Measurements from ENCODE around the gene SPESP1. TPM values are rescaled to one million over a fixed set of nuclear protein-coding genes. Genes with fewer than 3 reads are reported as not detected.

Gene SPESP1
- total RNA-seq, 5 donors from 2014 or later (not counting 1 experiment from before 2014, with no cell fraction given): 0.33 to 0.64 TPM; not detected in 3

DNA sequence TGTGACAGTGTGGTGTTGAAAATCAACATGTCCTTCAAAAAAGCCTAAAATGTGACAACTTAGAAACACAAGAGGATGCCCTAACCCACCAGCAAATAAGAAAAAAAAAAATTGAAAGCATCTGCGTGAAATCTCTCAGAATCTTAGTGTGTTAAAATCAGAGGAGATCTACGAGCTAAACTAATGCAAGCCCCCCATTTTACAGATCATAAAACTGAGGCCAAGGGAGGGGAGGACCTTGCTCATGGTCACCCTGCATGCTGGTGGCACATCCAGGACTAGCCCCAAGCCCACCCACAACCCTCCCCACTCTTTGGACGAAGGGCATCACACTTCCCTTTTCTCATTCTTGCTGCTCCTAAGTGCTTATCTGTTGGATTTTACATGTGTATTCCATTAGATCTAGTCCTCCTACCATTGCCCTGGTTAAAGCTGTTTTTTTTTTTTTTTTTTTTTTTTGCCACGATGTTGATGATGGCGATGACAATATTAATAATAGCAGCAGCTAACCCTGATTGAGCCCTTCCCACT, 55.1 kb downstream of the SPESP1 start:
- Histone ChIP-seq H3K4me3 (ENCODE audit: control insufficient read depth in 1 of 2, extremely low read depth in 1 of 2, low read length in 1 of 2) (no peak overlapping the region), H3K27me3 (replicated peaks in 1 of 2; ENCODE audit: control insufficient read depth in 2 of 2, extremely low read depth in 1 of 2, insufficient read depth in 2 of 2, low read length in 1 of 2) (peaks cover 0 to 9% of the 10 kb centered on the region in 2 experiments), H3K4me1 (ENCODE audit: control insufficient read depth in 1 of 2, extremely low read depth in 1 of 2, insufficient read depth in 2 of 2, low read length in 2 of 2) (no peaks in the 10 kb centered on the region), H3K27ac (ENCODE audit: low read length) (no peak overlapping the region), H3K9me3 (no peaks in the 10 kb centered on the region), H3K36me3 (ENCODE audit: control insufficient read depth in 2 of 2, extremely low read depth in 1 of 2, insufficient read depth in 1 of 2, low read length in 1 of 2) (no peaks in the 10 kb centered on the region)
- H3K9me3 Mint-ChIP-seq: no peaks in the 10 kb centered on the region
- H3K27me3 Mint-ChIP-seq: peaks cover 15 to 23% of the 10 kb centered on the region in 2 donors
- H3K4me3 Mint-ChIP-seq: no peak overlapping the region
- no CpG with 5 or more reads among the region's 5 CpGs for WGBS (ENCODE audit: insufficient coverage)
- ChIA-PET POLR2A (interaction anchor here in 1 of 2 donors (0.6 kb wide), 1 partner anchor 116 kb away, joined by 5 read pairs; no protein-coding TSS in a partner anchor), CTCF (no interaction called here)
- no peak for DNase-seq
- no peak for ATAC-seq (replicated peaks in 1 of 4)
- H3K27ac Mint-ChIP-seq: no peak overlapping the region
- H3K36me3 Mint-ChIP-seq: no peaks in the 10 kb centered on the region
- no peaks in the 10 kb centered on the region for H3K4me1 Mint-ChIP-seq

DNA sequence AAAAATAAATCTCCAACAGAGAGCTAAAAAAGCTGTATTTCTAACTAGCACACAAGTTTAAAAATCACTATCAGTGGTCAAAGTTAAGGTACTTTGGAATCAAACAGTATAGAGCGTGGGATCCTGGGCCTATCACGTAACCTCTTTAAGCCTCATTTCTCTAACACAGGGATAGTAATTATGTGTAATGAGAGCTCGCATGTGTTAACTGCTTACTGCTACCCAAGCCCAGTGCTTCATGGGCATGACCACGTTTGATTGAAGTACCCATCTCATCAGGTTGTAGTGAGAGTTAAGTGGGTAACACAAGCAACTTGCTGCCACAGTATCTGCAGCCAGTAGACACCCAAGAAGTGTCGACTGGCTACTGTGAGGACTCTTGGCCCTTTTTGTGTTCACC, 56.0 kb downstream of the SPESP1 start:
- ChIA-PET CTCF (no interaction called here), POLR2A (no interaction called here)
- Histone ChIP-seq H3K36me3 (ENCODE audit: control insufficient read depth in 2 of 2, extremely low read depth in 1 of 2, insufficient read depth in 1 of 2, low read length in 1 of 2) (no peaks in the 10 kb centered on the region), H3K4me1 (ENCODE audit: control insufficient read depth in 1 of 2, extremely low read depth in 1 of 2, insufficient read depth in 2 of 2, low read length in 2 of 2) (no peaks in the 10 kb centered on the region), H3K27me3 (replicated peaks in 1 of 2; ENCODE audit: control insufficient read depth in 2 of 2, extremely low read depth in 1 of 2, insufficient read depth in 2 of 2, low read length in 1 of 2) (peaks cover 0 to 9% of the 10 kb centered on the region in 2 experiments), H3K9me3 (no peaks in the 10 kb centered on the region), H3K4me3 (ENCODE audit: control insufficient read depth in 1 of 2, extremely low read depth in 1 of 2, low read length in 1 of 2) (no peak overlapping the region), H3K27ac (ENCODE audit: low read length) (no peak overlapping the region)
- Mint-ChIP-seq H3K27ac (no peak overlapping the region), H3K27me3 (peaks cover 15 to 17% of the 10 kb centered on the region in 2 donors), H3K4me1 (no peaks in the 10 kb centered on the region), H3K9me3 (no peaks in the 10 kb centered on the region), H3K4me3 (no peak overlapping the region), H3K36me3 (no peaks in the 10 kb centered on the region)
- ATAC-seq (replicated peaks in 1 of 4) (no peak), DNase-seq (no peak)
- WGBS (ENCODE audit: insufficient coverage): no CpG with 5 or more reads among the region's 5 CpGs

DNA sequence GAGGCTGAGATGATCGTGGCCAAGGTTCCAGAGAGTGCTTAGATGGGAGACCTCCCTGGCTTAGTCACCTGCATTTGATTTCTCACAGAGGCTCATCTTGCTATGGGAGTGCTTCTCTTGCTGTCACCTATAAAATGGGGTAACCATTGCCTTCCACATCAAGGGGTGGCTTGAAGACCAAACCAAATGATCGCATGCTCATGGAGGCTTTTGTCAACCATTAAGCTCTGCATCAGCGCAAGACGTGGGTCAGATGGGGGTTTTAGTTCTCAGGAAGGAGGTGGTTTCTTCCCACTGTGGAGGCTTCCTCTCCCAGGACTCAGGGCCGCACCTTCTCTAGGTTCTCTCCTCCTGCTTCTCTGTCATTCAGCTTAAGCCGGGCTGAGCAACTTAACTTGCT, 56.8 kb downstream of the SPESP1 start:
- ATAC-seq (replicated peaks in 1 of 4): no peak

DNA sequence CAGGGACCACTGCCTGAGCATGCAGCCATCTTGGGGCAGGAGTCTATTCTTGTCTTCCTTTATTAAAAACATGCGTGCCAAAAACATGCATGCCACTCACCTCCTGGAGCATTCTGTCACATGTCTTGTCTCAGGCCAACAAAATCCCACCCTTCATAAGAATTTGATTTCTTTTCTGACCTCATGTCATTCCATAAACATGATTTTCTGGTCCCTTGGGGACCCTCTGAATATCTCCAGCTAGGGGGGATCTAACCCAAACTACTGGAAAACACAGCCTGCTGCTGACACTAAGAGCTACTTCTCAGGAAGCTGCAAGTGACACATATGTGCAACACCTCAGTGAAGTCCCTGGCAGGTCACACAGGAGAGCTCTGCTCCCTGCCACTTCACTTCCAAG, 57.4 kb downstream of the SPESP1 start:
- peaks cover 10 to 15% of the 10 kb centered on the region in 2 donors for H3K27me3 Mint-ChIP-seq

More for the DNA sequence above, 56.8 kb downstream of the SPESP1 start:
- DNase-seq: no peak
- Mint-ChIP-seq H3K27ac (no peak overlapping the region), H3K4me3 (no peak overlapping the region), H3K27me3 (peaks cover 10 to 15% of the 10 kb centered on the region in 2 donors), H3K9me3 (no peaks in the 10 kb centered on the region), H3K36me3 (no peaks in the 10 kb centered on the region), H3K4me1 (no peaks in the 10 kb centered on the region)
- no peaks in the 10 kb centered on the region for H3K4me1 ChIP-seq (ENCODE audit: control insufficient read depth in 1 of 2, extremely low read depth in 1 of 2, insufficient read depth in 2 of 2, low read length in 2 of 2)
- H3K27me3 ChIP-seq (replicated peaks in 1 of 2; ENCODE audit: control insufficient read depth in 2 of 2, extremely low read depth in 1 of 2, insufficient read depth in 2 of 2, low read length in 1 of 2): peaks cover 0 to 9% of the 10 kb centered on the region in 2 experiments
- 80% methylated on average over 5 of the region's 6 CpGs for WGBS (ENCODE audit: insufficient coverage)
- CTCF ChIA-PET: no interaction called here
- no peak overlapping the region for H3K27ac ChIP-seq (ENCODE audit: low read length)
- H3K4me3 ChIP-seq (ENCODE audit: control insufficient read depth in 1 of 2, extremely low read depth in 1 of 2, low read length in 1 of 2): no peak overlapping the region
- POLR2A ChIA-PET: no interaction called here
- no peaks in the 10 kb centered on the region for H3K36me3 ChIP-seq (ENCODE audit: control insufficient read depth in 2 of 2, extremely low read depth in 1 of 2, insufficient read depth in 1 of 2, low read length in 1 of 2)
- H3K9me3 ChIP-seq: no peaks in the 10 kb centered on the region

DNA sequence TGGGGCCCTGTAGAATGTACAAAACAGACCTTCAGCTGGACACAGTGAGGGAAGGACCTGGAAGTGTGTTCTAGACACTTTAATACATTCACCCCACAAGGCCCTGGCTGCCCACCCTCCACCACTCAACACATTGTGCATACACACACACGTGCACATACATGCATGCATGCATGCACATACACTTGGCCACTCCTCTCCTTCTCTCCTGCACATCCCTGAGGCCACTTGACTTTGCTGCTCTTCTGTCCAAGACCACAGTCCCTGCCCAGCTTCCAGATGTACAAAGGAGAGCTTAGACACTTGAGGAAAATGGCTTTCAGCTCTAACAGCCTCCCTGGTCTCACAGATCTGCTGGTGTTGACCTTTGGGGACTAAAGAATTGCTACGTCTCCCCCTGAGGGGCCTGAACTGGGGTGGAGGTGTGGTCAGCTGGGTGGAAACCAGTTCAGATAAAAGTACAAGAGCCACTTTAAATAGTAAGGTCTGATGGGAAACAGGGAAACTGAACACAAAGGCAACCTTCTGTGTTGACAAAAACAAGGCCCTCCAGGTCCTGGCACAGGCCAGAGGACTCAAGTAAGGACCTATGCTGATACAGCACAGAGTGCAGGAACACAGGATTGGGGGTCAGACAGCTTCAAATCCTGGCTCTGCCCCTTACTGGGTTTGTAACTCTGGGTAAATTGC, 59.4 kb downstream of the SPESP1 start:
- no peaks in the 10 kb centered on the region for H3K4me1 ChIP-seq (ENCODE audit: control insufficient read depth in 1 of 2, extremely low read depth in 1 of 2, insufficient read depth in 2 of 2, low read length in 2 of 2)
- peaks cover 0 to 7% of the 10 kb centered on the region in 2 experiments for H3K27me3 ChIP-seq (replicated peaks in 1 of 2; ENCODE audit: control insufficient read depth in 2 of 2, extremely low read depth in 1 of 2, insufficient read depth in 2 of 2, low read length in 1 of 2)
- no peak overlapping the region for H3K27ac ChIP-seq (ENCODE audit: low read length)
- H3K9me3 ChIP-seq: no peaks in the 10 kb centered on the region
- DNase-seq (no peak), ATAC-seq (replicated peaks in 1 of 4) (no peak)
- Mint-ChIP-seq H3K27me3 (peaks cover 7 to 10% of the 10 kb centered on the region in 2 donors), H3K4me3 (no peak overlapping the region), H3K4me1 (no peaks in the 10 kb centered on the region), H3K27ac (no peak overlapping the region), H3K36me3 (no peaks in the 10 kb centered on the region), H3K9me3 (no peaks in the 10 kb centered on the region)
- H3K4me3 ChIP-seq (ENCODE audit: control insufficient read depth in 1 of 2, extremely low read depth in 1 of 2, low read length in 1 of 2): no peak overlapping the region
- ChIA-PET POLR2A (no interaction called here), CTCF (no interaction called here)
- no peaks in the 10 kb centered on the region for H3K36me3 ChIP-seq (ENCODE audit: control insufficient read depth in 2 of 2, extremely low read depth in 1 of 2, insufficient read depth in 1 of 2, low read length in 1 of 2)
- WGBS (ENCODE audit: insufficient coverage): 42% methylated on average over 1 of the region's 2 CpGs

More for the DNA sequence above, 57.4 kb downstream of the SPESP1 start:
- POLR2A ChIA-PET: no interaction called here
- no peak for ATAC-seq (replicated peaks in 1 of 4)
- H3K4me1 Mint-ChIP-seq: no peaks in the 10 kb centered on the region
- DNase-seq: no peak
- Histone ChIP-seq H3K27ac (ENCODE audit: low read length) (no peak overlapping the region), H3K27me3 (replicated peaks in 1 of 2; ENCODE audit: control insufficient read depth in 2 of 2, extremely low read depth in 1 of 2, insufficient read depth in 2 of 2, low read length in 1 of 2) (peaks cover 0 to 9% of the 10 kb centered on the region in 2 experiments), H3K4me3 (ENCODE audit: control insufficient read depth in 1 of 2, extremely low read depth in 1 of 2, low read length in 1 of 2) (no peak overlapping the region), H3K9me3 (no peaks in the 10 kb centered on the region), H3K4me1 (ENCODE audit: control insufficient read depth in 1 of 2, extremely low read depth in 1 of 2, insufficient read depth in 2 of 2, low read length in 2 of 2) (no peaks in the 10 kb centered on the region), H3K36me3 (ENCODE audit: control insufficient read depth in 2 of 2, extremely low read depth in 1 of 2, insufficient read depth in 1 of 2, low read length in 1 of 2) (no peaks in the 10 kb centered on the region)
- H3K4me3 Mint-ChIP-seq: no peak overlapping the region
- WGBS (ENCODE audit: insufficient coverage): 100% methylated on average over 1 of the region's 1 CpG
- H3K36me3 Mint-ChIP-seq: no peaks in the 10 kb centered on the region
- H3K27ac Mint-ChIP-seq: no peak overlapping the region
- CTCF ChIA-PET: no interaction called here
- no peaks in the 10 kb centered on the region for H3K9me3 Mint-ChIP-seq

DNA sequence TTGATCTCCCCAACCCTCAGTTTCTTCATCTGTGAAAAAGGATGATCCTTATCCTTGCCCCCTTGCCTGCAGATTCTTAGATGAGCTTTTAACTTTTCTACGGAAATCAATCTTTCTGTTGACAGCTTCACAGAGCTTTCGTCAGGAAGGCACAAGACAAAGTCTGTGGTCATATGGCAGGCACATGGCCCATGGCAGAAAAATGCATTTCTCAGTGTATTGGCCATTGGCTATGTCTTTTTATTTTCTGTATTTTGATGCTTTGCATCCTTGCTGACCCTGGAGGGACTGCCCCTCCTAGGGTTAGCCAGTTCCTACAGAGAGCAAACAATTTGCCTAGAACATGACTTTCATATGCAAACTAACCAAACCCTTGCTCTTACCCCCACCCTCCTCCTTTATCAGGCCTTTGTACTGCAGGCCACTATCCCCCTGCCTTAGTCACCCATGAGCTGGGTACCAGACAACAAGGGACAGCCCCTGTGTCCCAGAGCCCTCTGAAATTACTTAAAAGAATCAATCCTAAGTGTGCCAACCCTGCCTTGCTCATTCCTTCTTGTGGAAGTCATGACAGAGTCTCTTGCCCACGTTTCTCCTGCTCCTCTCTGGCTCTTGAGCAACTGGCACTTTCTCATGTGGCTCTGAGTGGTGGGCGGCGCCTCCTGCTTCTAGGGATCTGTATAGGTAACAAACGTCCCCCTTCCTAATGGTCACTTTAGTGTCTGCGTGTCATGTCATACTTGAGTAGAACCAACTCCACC, 60.1 kb downstream of the SPESP1 start:
- H3K27ac ChIP-seq (ENCODE audit: low read length): no peak overlapping the region
- no peaks in the 10 kb centered on the region for H3K36me3 ChIP-seq (ENCODE audit: control insufficient read depth in 2 of 2, extremely low read depth in 1 of 2, insufficient read depth in 1 of 2, low read length in 1 of 2)
- H3K9me3 ChIP-seq: no peaks in the 10 kb centered on the region
- DNase-seq: no peak
- no peak overlapping the region for H3K4me3 Mint-ChIP-seq
- H3K27me3 ChIP-seq (replicated peaks in 1 of 2; ENCODE audit: control insufficient read depth in 2 of 2, extremely low read depth in 1 of 2, insufficient read depth in 2 of 2, low read length in 1 of 2): peaks cover 0 to 7% of the 10 kb centered on the region in 2 experiments
- 71% methylated on average over 7 of the region's 7 CpGs for WGBS (ENCODE audit: insufficient coverage)
- H3K4me3 ChIP-seq (ENCODE audit: control insufficient read depth in 1 of 2, extremely low read depth in 1 of 2, low read length in 1 of 2): no peak overlapping the region
- H3K27ac Mint-ChIP-seq: no peak overlapping the region
- no peaks in the 10 kb centered on the region for H3K4me1 ChIP-seq (ENCODE audit: control insufficient read depth in 1 of 2, extremely low read depth in 1 of 2, insufficient read depth in 2 of 2, low read length in 2 of 2)
- no peaks in the 10 kb centered on the region for H3K9me3 Mint-ChIP-seq
- POLR2A ChIA-PET: no interaction called here
- peaks cover 7 to 10% of the 10 kb centered on the region in 2 donors for H3K27me3 Mint-ChIP-seq
- CTCF ChIA-PET: no interaction called here
- H3K4me1 Mint-ChIP-seq: no peaks in the 10 kb centered on the region
- no peaks in the 10 kb centered on the region for H3K36me3 Mint-ChIP-seq
- no peak for ATAC-seq (replicated peaks in 1 of 4)

Measured in T-cell (primary cell).